OCI-LY7 (cell line): ENCODE data around the gene ELFN1. TPM values are rescaled to one million over a fixed set of nuclear protein-coding genes. Genes with fewer than 3 reads are reported as not detected.

ENCODE experiments used
- BruUV-seq: library from RNA; stranded (reverse); fragments of 400-500 nt; replicated peaks from 2 replicates; lab custom pipeline; 2021; lab: Mats Ljungman, UMichigan
- CTCF ChIA-PET: fragments of 300-600 bp; sonication (Branson Sonifier 250); formaldehyde crosslinking; loops from one replicate; lab custom pipeline; 2022; ENCODE audit warnings: antibody characterized with exemption; ENCODE audit not compliant: unreplicated experiment; lab: Charles Lee
- POLR2A ChIA-PET: fragments of 300-600 bp; sonication (Branson Sonifier 250); formaldehyde crosslinking; loops from one replicate; lab custom pipeline; 2022; ENCODE audit warnings: antibody characterized with exemption; lab: Charles Lee
- DNase-seq: peaks from one replicate; pipeline ENCODE4 v3.0.0-alpha.2; 2015; ENCODE audit warnings: low spot score
- H2AFZ ChIP-seq: fragments of 200-600 bp; sonication (generic), shearing (Covaris generic); 2 replicates; pipeline ENCODE4 v1.6.1; 2014; ENCODE audit warnings: mild to moderate bottlenecking, antibody characterized with exemption, low read length, moderate library complexity
- H3K27ac ChIP-seq: fragments of 200-600 bp; sonication (generic); 2 replicates; pipeline ENCODE4 v1.5.1; 2014; ENCODE audit warnings: mixed run types, low read depth, mild to moderate bottlenecking, moderate library complexity, low read length, inconsistent platforms; ENCODE audit not compliant: poor library complexity, severe bottlenecking
- H3K36me3 ChIP-seq: fragments of 200-600 bp; sonication (generic); 2 replicates; pipeline ENCODE4 v1.6.1; 2014; ENCODE audit warnings: mild to moderate bottlenecking, antibody characterized with exemption, low read length, moderate library complexity, mixed read lengths; ENCODE audit not compliant: insufficient read depth
- H3K4me1 ChIP-seq: fragments of 200-600 bp; sonication (generic); 2 replicates; pipeline ENCODE4 v1.5.1; 2014; ENCODE audit warnings: mild to moderate bottlenecking, low read length; ENCODE audit not compliant: insufficient read depth, poor library complexity, severe bottlenecking
- H3K4me2 ChIP-seq: fragments of 200-600 bp; sonication (generic); 2 replicates; pipeline ENCODE4 v1.6.1; 2014; ENCODE audit warnings: mild to moderate bottlenecking, low read length
- H3K4me3 ChIP-seq: fragments of 200-600 bp; sonication (generic); 2 replicates; pipeline ENCODE4 v1.5.1; 2014; ENCODE audit warnings: mild to moderate bottlenecking, low read depth, low read length; ENCODE audit not compliant: poor library complexity, severe bottlenecking
- H3K79me2 ChIP-seq: fragments of 200-600 bp; sonication (generic); 2 replicates; pipeline ENCODE4 v1.6.1; 2016; ENCODE audit warnings: low read depth, mild to moderate bottlenecking, low read length, moderate library complexity, mixed read lengths; ENCODE audit not compliant: insufficient read depth
- H3K9me2 ChIP-seq: fragments of 200-600 bp; sonication (generic); 2 replicates; pipeline ENCODE4 v1.6.1; 2016; ENCODE audit warnings: mild to moderate bottlenecking, low read length, mixed read lengths; ENCODE audit not compliant: insufficient read depth
- H3K9me3 ChIP-seq: fragments of 200-600 bp; sonication (generic); 2 replicates; pipeline ENCODE4 v1.6.1; 2014; ENCODE audit warnings: mild to moderate bottlenecking, mixed run types, low read length, mixed read lengths
- H4K20me1 ChIP-seq: fragments of 200-600 bp; sonication (generic); 2 replicates; pipeline ENCODE4 v1.6.1; 2014; ENCODE audit warnings: mild to moderate bottlenecking, antibody characterized with exemption, low read length, moderate library complexity, mixed read lengths; ENCODE audit not compliant: insufficient read depth
- EZH2phosphoT487 ChIP-seq: fragments of 200-600 bp; sonication (generic); IDR thresholded peaks from 2 replicates; pipeline ENCODE4 v1.6.1; 2018; ENCODE audit warnings: low read depth, borderline replicate concordance, mild to moderate bottlenecking, mixed run types, antibody characterized with exemption, low read length, moderate library complexity, mixed read lengths
- intact Hi-C: fragments of 100-400 bp; cut with micrococcal nuclease; formaldehyde crosslinking; loops from one replicate; pipeline ENCODE4 v1.10.0; 2022; ENCODE audit not compliant: unreplicated experiment
- total RNA-seq, 2 experiments: library from RNA; depleted of rRNA in 1 of 2; stranded (reverse); fragments of >200 nt in 1 of 2; shearing (Covaris generic) in 1 of 2; gene quantifications; 2 replicates each; pipeline ENCODE4 v1.2.3, GENCODE V29; 2014 to 2022
- TF ChIP-seq, protein P1 (sequence below): fragments of 200-600 bp; sonication (generic); conservative IDR thresholded peaks from 2 replicates; pipeline ENCODE4 v1.5.1; 2014; ENCODE audit warnings: mild to moderate bottlenecking, antibody characterized with exemption, low read length, moderate library complexity, mixed read lengths

ELFN1 gene
- total RNA-seq, 2 experiments from 2014 or later = not detected

DNA sequence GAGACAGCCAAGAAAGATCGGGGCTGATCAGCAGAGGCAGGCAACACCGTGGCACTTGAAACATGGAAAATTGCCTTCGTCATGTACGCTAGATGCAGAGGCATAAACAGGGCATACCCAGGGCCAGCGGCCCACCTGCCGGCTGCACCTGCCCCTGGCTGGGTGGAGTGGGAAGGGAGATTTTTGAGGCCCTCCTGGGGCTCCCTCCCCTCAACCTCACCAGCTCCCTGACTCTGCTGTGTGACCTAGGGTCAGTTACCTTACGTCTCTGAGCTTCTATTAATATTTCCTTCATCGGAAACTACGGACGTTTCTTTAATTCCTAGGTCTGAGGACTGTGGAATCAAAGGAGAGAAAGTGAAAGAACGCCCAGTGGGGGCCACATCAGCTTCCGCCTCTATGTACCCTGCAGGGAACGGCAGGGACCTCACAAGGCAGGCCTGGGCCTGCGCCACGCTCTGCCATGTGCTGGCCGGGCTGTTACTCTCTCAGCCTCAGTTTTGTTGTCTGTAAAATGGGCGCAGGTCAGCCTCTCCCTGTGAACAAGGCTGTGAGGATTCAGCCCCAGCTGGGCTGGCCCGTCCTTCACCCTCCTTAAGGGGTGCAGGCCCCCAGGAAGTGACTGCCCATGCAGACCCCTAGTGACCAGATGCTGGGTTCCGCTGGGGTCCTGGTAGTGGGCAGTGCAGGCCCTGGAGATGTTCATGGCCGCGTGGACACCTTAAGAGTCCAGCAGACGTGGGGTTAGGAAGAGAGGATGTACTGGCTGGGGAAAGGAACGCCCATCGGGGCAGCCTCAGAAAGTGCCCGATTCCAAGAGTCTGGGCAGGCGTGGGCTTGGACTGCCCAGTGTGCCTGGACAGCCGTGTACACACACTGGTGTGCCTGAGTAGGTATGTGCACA lies 22.7 kb downstream of the ELFN1 start:
- H3K9me3 ChIP-seq = no peaks in the 10 kb centered on the region
- ChIA-PET POLR2A (no interaction called here), CTCF (no interaction called here)
- no peaks in the 10 kb centered on the region for H3K79me2 ChIP-seq
- no peaks in the 10 kb centered on the region for H3K9me2 ChIP-seq
- intact Hi-C loops = no loop called here
- no peak for TF ChIP-seq EZH2phosphoT487
- TF ChIP-seq, protein P1, sequence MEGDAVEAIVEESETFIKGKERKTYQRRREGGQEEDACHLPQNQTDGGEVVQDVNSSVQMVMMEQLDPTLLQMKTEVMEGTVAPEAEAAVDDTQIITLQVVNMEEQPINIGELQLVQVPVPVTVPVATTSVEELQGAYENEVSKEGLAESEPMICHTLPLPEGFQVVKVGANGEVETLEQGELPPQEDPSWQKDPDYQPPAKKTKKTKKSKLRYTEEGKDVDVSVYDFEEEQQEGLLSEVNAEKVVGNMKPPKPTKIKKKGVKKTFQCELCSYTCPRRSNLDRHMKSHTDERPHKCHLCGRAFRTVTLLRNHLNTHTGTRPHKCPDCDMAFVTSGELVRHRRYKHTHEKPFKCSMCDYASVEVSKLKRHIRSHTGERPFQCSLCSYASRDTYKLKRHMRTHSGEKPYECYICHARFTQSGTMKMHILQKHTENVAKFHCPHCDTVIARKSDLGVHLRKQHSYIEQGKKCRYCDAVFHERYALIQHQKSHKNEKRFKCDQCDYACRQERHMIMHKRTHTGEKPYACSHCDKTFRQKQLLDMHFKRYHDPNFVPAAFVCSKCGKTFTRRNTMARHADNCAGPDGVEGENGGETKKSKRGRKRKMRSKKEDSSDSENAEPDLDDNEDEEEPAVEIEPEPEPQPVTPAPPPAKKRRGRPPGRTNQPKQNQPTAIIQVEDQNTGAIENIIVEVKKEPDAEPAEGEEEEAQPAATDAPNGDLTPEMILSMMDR = no peak
- no TSS peak for BruUV-seq
- H3K36me3 ChIP-seq = no peaks in the 10 kb centered on the region
- no peaks in the 10 kb centered on the region for H4K20me1 ChIP-seq
- DNase-seq = no peak
- no peak overlapping the region for H3K4me3 ChIP-seq
- H3K4me2 ChIP-seq = no peak overlapping the region
- no peak overlapping the region for H3K27ac ChIP-seq
- no peak overlapping the region for H2AFZ ChIP-seq
- H3K4me1 ChIP-seq = no peaks in the 10 kb centered on the region

DNA sequence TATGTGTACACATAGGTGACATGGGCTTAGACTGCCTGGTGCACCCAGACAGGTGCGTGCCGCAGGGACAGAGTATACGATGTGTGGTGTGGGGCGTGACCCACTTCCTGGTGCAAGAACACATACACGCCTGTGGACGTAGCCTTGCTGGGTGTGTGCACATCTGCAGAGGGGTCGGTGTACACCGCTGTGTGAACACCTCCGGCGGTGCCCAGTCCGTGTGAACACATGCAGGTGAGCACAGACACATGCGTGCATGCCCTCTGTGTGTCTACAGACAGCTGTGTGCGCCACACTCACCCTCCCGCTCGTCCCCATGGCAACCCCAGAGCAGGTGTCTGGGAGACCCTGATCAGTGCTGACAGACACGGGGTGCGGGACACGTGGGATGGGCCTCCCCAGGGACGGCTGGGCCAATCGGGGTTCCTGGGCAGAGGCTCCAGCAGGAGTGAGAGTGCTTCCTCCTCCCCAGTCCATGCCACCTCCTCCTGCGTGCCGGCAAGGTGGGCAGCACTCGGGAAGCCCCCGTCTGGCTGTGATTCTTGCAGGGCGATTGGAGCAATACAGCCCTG lies 23.4 kb downstream of the ELFN1 start:
- H3K79me2 ChIP-seq = no peaks in the 10 kb centered on the region
- no peak overlapping the region for H2AFZ ChIP-seq
- intact Hi-C loops = no loop called here
- H3K27ac ChIP-seq = no peak overlapping the region
- H3K4me3 ChIP-seq = no peak overlapping the region
- ChIA-PET POLR2A (no interaction called here), CTCF (no interaction called here)
- H3K36me3 ChIP-seq = no peaks in the 10 kb centered on the region
- H4K20me1 ChIP-seq = no peaks in the 10 kb centered on the region
- DNase-seq = no peak
- H3K9me3 ChIP-seq = no peaks in the 10 kb centered on the region
- no peak for TF ChIP-seq EZH2phosphoT487
- TF ChIP-seq, protein P1 = no peak
- BruUV-seq = no TSS peak
- H3K9me2 ChIP-seq = no peaks in the 10 kb centered on the region
- H3K4me1 ChIP-seq = no peaks in the 10 kb centered on the region
- H3K4me2 ChIP-seq = no peak overlapping the region
